ENCODE data around the gene ADARB2.

ADARB2 gene

GRCh38 chr10:1411451-1411850 is 325.9 kb downstream of the ADARB2 start:
- in situ Hi-C loops (cut with MboI; ENCODE audit: low sequenced_read_pairs, unreplicated experiment): no loop called here
- TF ChIP-seq CTCF (IDR thresholded peaks at IDR 0.05; ENCODE audit: borderline replicate concordance, control extremely low read depth, extremely low read depth, insufficient read depth, missing control alignments): no peak
- DNase-seq (ENCODE audit: low spot score): no peak

DNA sequence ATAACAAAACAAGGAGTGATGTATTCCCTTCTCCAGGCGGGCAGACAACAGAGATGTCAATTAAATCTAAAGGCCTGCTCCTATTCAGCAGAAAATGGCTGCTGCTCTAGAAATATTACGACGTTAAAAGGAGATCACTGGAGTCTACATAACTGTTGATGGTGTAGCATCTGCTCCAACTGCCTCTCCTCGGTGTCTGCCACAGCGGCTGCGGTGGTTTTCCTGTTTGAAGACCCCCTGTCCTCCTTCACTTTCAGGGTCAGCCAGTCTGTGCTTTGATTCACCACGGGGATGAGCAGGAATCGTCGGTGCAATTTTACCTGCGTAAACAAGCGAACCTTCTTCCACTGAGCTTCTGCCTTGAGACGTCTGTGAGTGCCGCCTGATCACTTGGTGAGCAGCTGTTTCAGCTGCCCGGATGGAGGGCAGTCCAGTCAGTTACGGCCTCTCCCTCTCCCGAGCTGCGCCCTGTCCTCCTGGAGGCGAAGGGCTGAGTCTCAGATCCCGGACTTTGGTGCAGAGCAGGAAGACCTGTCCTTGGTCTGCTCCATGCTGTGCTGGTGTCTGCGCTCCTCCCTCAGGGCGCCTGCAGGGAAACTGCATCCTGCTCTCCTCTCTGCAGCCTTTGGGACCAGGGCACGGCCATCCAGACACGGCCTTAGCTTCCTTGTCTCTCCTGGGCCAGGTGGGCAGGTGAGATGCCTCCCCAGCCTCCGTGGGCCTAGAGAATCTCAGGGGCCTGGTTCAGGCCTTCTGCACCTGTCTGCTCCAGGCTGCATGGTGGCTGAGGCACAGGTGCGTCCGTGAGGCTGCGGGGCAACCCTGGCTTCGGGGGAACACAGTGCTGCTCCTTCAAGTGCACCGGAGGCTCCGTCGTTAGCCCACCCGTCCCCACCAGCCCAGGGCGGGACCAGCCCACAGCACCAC is 326.6 kb downstream of the ADARB2 start:
- in situ Hi-C loops (cut with MboI; ENCODE audit: low sequenced_read_pairs, unreplicated experiment): no loop called here
- no peak for TF ChIP-seq CTCF (IDR thresholded peaks at IDR 0.05; ENCODE audit: borderline replicate concordance, control extremely low read depth, extremely low read depth, insufficient read depth, missing control alignments)
- no peak for DNase-seq (ENCODE audit: low spot score)

DNA sequence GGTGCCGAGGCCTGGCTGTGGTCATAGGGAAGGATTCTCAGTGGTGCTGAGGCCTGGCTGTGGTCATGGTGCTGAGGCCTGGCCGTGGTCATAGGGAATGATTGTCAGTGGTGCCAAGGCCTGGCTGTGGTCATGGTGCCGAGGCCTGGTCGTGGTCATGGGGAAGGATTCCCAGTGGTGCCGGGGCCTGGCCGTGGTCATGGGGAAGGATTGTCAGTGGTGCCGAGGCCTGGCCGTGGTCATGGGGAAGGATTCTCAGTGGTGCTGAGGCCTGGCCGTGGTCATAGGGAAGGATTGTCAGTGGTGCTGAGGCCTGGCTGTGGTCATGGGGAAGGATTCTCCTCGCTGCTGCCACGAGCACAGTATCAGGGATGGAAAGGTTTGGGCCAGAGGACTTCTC is 327.3 kb downstream of the ADARB2 start:
- in situ Hi-C loops (cut with MboI; ENCODE audit: low sequenced_read_pairs, unreplicated experiment): no loop called here
- DNase-seq (ENCODE audit: low spot score): no peak
- TF ChIP-seq CTCF (IDR thresholded peaks at IDR 0.05; ENCODE audit: borderline replicate concordance, control extremely low read depth, extremely low read depth, insufficient read depth, missing control alignments): no peak

DNA sequence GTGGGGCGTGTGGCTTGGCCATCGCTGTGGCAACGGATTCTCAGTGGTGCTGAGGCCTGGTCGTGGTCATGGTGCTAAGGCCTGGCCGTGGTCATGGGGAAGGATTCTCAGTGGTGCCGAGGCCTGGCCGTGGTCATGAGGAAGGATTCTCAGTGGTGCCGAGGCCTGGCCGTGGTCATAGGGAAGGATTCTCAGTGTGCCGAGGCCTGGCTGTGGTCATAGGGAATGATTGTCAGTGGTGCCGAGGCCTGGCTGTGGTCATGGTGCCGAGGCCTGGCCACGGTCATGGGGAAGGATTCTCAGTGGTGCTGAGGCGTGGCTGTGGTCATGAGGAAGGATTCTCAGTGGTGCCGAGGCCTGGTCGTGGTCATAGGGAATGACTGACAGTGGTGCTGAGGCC is 327.9 kb downstream of the ADARB2 start:
- in situ Hi-C loops (cut with MboI; ENCODE audit: low sequenced_read_pairs, unreplicated experiment): no loop called here
- DNase-seq (ENCODE audit: low spot score): no peak
- TF ChIP-seq CTCF (IDR thresholded peaks at IDR 0.05; ENCODE audit: borderline replicate concordance, control extremely low read depth, extremely low read depth, insufficient read depth, missing control alignments): no peak

DNA sequence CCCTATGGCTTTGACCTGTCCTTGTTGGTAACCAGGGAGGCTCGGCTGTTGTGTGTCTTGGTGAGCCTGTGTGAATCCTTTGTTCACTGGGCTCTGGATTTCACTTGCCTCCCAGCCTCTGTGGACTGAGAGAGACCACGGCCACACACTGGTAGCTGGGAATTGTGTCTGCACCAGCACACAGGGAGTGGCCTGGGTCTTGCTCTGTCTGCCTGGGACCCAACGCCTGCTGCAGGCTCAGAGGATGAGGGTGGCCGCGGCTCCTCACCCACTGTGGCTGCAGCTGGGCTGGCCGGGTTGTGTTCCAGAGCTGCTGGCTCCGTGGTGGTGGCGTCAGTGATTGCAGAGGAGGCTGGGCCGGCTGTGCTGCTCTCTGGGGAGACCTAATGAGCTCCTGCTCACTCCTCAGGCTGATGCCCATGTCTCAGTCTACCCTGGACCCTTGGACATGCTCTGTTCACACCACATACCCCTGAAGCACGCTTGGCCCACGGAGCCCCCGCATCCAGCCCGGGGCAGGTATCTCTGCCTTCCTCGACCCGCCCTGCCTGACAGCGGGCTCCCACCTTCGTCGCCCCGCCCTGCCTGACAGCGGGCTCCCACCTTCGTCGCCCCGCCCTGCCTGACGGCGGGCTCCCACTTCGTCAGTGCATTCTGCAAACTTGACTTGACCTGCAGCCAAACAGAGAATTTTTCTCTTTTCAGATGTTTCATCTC is 328.5 kb downstream of the ADARB2 start:
- no peak for TF ChIP-seq CTCF (IDR thresholded peaks at IDR 0.05; ENCODE audit: borderline replicate concordance, control extremely low read depth, extremely low read depth, insufficient read depth, missing control alignments)
- DNase-seq (ENCODE audit: low spot score): no peak
- in situ Hi-C loops (cut with MboI; ENCODE audit: low sequenced_read_pairs, unreplicated experiment): no loop called here

DNA sequence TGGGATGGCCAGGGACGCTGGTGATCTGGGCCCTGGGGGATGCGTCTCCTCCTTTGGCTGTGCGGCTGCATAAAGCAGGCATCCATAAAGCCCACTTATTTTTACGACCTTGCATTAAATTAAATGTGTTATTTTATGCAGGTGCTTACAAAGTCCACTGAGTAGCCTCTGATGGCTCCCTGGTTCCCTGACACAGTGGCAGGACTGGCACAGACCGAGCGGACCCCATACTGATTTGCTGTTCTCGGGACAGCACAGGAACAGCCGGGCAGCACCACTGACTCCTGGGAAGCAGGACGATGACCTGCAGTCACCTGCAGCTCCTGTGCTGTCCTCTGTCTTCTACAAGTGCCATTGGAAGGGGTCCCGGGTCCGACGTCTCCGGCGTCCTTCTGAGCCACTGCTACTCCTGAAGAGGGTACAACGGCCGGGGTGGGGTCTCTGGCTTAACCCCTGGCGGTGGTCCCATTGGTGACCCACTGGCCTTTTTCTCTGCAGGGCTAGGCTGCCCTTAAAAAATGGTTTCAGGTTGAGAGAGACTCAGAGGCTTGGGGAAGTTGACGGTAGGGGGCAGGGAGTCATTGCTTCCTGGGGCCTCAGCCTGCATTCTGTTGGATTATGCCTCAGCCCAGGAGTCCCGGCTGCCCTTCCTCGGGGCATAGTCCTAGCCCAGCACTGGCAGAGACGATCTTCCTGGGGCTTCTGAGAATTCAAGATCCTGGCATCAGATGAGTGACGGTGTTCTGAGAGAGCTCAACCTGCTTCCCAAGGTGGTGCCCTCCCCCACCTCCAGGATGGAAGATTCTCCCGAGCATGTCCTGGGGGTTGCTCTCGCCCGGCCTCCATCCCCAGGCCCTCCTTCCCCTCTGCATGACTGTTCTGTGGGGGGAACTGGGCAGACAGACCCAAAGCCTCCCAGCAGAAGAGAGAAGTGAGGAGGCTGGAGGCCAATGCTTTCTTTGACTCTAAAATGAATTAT is 330.1 kb downstream of the ADARB2 start:
- TF ChIP-seq CTCF (IDR thresholded peaks at IDR 0.05; ENCODE audit: borderline replicate concordance, control extremely low read depth, extremely low read depth, insufficient read depth, missing control alignments): no peak
- in situ Hi-C loops (cut with MboI; ENCODE audit: low sequenced_read_pairs, unreplicated experiment): no loop called here
- DNase-seq (ENCODE audit: low spot score): no peak

Data from GM13976 (cell line).